SK-N-SH treated with all-trans-retinoic acid at 6 μM for 48 hours (cell line): ENCODE measurements around the gene SEMA4F.

Experiments used
- ATAC-seq: fragments of 200-7000 bp; cut with Tn5 transposase; 3 replicates; pipeline ENCODE4 v1.9.1; 2020; ENCODE audit warnings: mild to moderate bottlenecking, moderate library complexity
- ARNTL ChIP-seq: fragments of 450-650 bp; formaldehyde crosslinking; IDR thresholded peaks from 2 replicates; pipeline ENCODE4 v1.5.0; 2020; ENCODE audit warnings: low read depth, mild to moderate bottlenecking, moderate library complexity, borderline replicate concordance
- CREB5 ChIP-seq: fragments of 250-450 bp; sonication (Bioruptor Pico); IDR thresholded peaks from 2 replicates; pipeline ENCODE4 v1.5.1; 2020; ENCODE audit warnings: low read depth, mild to moderate bottlenecking, moderate library complexity
- CSDC2 ChIP-seq: fragments of 250-450 bp; sonication (Bioruptor Pico); IDR thresholded peaks from 2 replicates; pipeline ENCODE4 v1.5.0; 2020; ENCODE audit warnings: mild to moderate bottlenecking, moderate library complexity
- GLIS3 ChIP-seq: fragments of 250-450 bp; sonication (Bioruptor Pico); IDR thresholded peaks from 2 replicates; pipeline ENCODE4 v1.5.0; 2020; ENCODE audit warnings: mild to moderate bottlenecking, moderate library complexity
- ISL1 ChIP-seq: fragments of 250-450 bp; sonication (Bioruptor Pico); IDR thresholded peaks from 2 replicates; pipeline ENCODE4 v2.1.2; 2022; ENCODE audit warnings: mild to moderate bottlenecking, moderate library complexity
- OSR1 ChIP-seq: fragments of 250-450 bp; sonication (Bioruptor Pico); IDR thresholded peaks from 2 replicates; pipeline ENCODE4 v1.8.0; 2022; ENCODE audit warnings: moderate library complexity, mild to moderate bottlenecking, inconsistent platforms
- PATZ1 ChIP-seq: fragments of 250-450 bp; sonication (Bioruptor Pico); IDR thresholded peaks from 2 replicates; pipeline ENCODE4 v1.8.0; 2020; ENCODE audit warnings: mild to moderate bottlenecking, moderate library complexity, borderline replicate concordance
- POU6F1 ChIP-seq: fragments of 250-450 bp; sonication (Bioruptor Pico); IDR thresholded peaks from 2 replicates; pipeline ENCODE4 v1.8.0; 2021; ENCODE audit warnings: low read depth, mild to moderate bottlenecking, moderate library complexity, borderline replicate concordance
- PPARA ChIP-seq: fragments of 250-450 bp; sonication (Bioruptor Pico); IDR thresholded peaks from 2 replicates; pipeline ENCODE4 v1.5.0; 2020; ENCODE audit warnings: mild to moderate bottlenecking, borderline replicate concordance
- RARB ChIP-seq: fragments of 250-450 bp; sonication (Bioruptor Pico); IDR thresholded peaks from 2 replicates; pipeline ENCODE4 v1.8.0; 2021; ENCODE audit warnings: mild to moderate bottlenecking, moderate library complexity
- SNAI2 ChIP-seq: fragments of 250-450 bp; sonication (Bioruptor Pico); IDR thresholded peaks from 2 replicates; pipeline ENCODE4 v1.5.0; 2020; ENCODE audit warnings: mild to moderate bottlenecking, moderate library complexity
- TCF4 ChIP-seq: fragments of 250-450 bp; sonication (Bioruptor Pico); IDR thresholded peaks from 2 replicates; pipeline ENCODE4 v1.8.0; 2021; ENCODE audit warnings: mild to moderate bottlenecking, moderate library complexity, borderline replicate concordance
- TOX ChIP-seq: fragments of 250-450 bp; sonication (Bioruptor Pico); IDR thresholded peaks from 2 replicates; pipeline ENCODE4 v1.8.0; 2021; ENCODE audit warnings: mild to moderate bottlenecking, moderate library complexity, borderline replicate concordance
- TSHZ2 ChIP-seq: fragments of 250-450 bp; sonication (Bioruptor Pico); IDR thresholded peaks from 2 replicates; pipeline ENCODE4 v1.5.0; 2020; ENCODE audit warnings: mild to moderate bottlenecking, moderate library complexity
- ZC3H10 ChIP-seq: fragments of 250-450 bp; sonication (Bioruptor Pico); IDR thresholded peaks from 2 replicates; pipeline ENCODE4 v1.5.1; 2021; ENCODE audit warnings: mild to moderate bottlenecking, moderate library complexity
- ZFP3 ChIP-seq: fragments of 250-450 bp; sonication (Bioruptor Pico); IDR thresholded peaks from 2 replicates; pipeline ENCODE4 v1.5.0; 2020; ENCODE audit warnings: mild to moderate bottlenecking, moderate library complexity
- ZFP30 ChIP-seq: fragments of 450-650 bp; formaldehyde crosslinking; IDR thresholded peaks from 2 replicates; pipeline ENCODE4 v1.5.0; 2022; ENCODE audit warnings: mild to moderate bottlenecking, moderate library complexity
- ZNF565 ChIP-seq: fragments of 450-650 bp; formaldehyde crosslinking; conservative IDR thresholded peaks from 2 replicates; pipeline ENCODE4 v1.5.0; 2020; ENCODE audit warnings: low read depth, mild to moderate bottlenecking, moderate library complexity
- ZNF70 ChIP-seq: fragments of 450-650 bp; formaldehyde crosslinking; IDR thresholded peaks from 2 replicates; pipeline ENCODE4 v1.5.0; 2020; ENCODE audit warnings: mild to moderate bottlenecking, moderate library complexity
- ZNF8 ChIP-seq: fragments of 450-650 bp; formaldehyde crosslinking; IDR thresholded peaks from 2 replicates; pipeline ENCODE4 v1.5.0; 2020; ENCODE audit warnings: mild to moderate bottlenecking, moderate library complexity

The SEMA4F gene

GRCh38 chr2:74715880-74716279, 61.8 kb downstream of the SEMA4F start (continued):
- TF ChIP-seq ZNF70 (CRISPR knock-in tag), result no peak
- TF ChIP-seq, all 23 proteins: peak for 0

- no peak for ATAC-seq
- TF ChIP-seq CSDC2 (CRISPR knock-in tag) (no peak), POU6F1 (CRISPR knock-in tag) (no peak), ZFP30 (no peak), RARB (no peak), TSHZ2 (CRISPR knock-in tag) (no peak), ZFP3 (CRISPR knock-in tag) (no peak), GLIS3 (no peak), CREB5 (CRISPR knock-in tag) (no peak), ISL1 (no peak), ZNF565 (CRISPR knock-in tag) (no peak)
- TF ChIP-seq, all 23 proteins: peak for 0
Observed at GRCh38 chr2:74719066-74719465, 65.0 kb downstream of the SEMA4F start.

GRCh38 chr2:74721316-74721715, 67.3 kb downstream of the SEMA4F start:
- TF ChIP-seq CREB5 (CRISPR knock-in tag) (no peak), TCF4 (CRISPR knock-in tag) (no peak), OSR1 (no peak), RARB (no peak), PATZ1 (no peak), ZNF565 (CRISPR knock-in tag) (no peak), ARNTL (CRISPR knock-in tag) (no peak), TSHZ2 (CRISPR knock-in tag) (no peak), ZNF8 (no peak), TOX (CRISPR knock-in tag) (no peak), SNAI2 (CRISPR knock-in tag) (no peak), ZC3H10 (CRISPR knock-in tag) (no peak), ZFP3 (CRISPR knock-in tag) (no peak), ISL1 (no peak), PPARA (no peak), CSDC2 (CRISPR knock-in tag) (no peak), ZFP30 (no peak)
- no peak for ATAC-seq
